ENCODE data around the gene RNF32. TPM values are rescaled to one million over a fixed set of nuclear protein-coding genes. Genes with fewer than 3 reads are reported as not detected.

RNF32 gene
- total and polyA plus RNA-seq, 2 of the 13 experiments (the other 11 are each of a cell fraction or from before 2014, with no cell fraction given): not detected

GRCh38 chr7:156666368-156667109 lies 26.0 kb downstream of the RNF32 start (continued):
- TF ChIP-seq ZNF607 (CRISPR knock-in tag; IDR thresholded peaks at IDR 0.05; ENCODE audit: borderline replicate concordance): no peak
- peak; percentile 63 for TF ChIP-seq HMG20B (CRISPR knock-in tag; conservative IDR thresholded peaks at IDR 0.05)
- TF ChIP-seq, protein P1, sequence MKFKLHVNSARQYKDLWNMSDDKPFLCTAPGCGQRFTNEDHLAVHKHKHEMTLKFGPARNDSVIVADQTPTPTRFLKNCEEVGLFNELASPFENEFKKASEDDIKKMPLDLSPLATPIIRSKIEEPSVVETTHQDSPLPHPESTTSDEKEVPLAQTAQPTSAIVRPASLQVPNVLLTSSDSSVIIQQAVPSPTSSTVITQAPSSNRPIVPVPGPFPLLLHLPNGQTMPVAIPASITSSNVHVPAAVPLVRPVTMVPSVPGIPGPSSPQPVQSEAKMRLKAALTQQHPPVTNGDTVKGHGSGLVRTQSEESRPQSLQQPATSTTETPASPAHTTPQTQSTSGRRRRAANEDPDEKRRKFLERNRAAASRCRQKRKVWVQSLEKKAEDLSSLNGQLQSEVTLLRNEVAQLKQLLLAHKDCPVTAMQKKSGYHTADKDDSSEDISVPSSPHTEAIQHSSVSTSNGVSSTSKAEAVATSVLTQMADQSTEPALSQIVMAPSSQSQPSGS (CRISPR knock-in tag; IDR thresholded peaks at IDR 0.05): 0 out of 2 replicates have a peak, but pooled peaks have one; percentile 51
- TF ChIP-seq REPIN1 (CRISPR knock-in tag; IDR thresholded peaks at IDR 0.05; ENCODE audit: borderline replicate concordance, low read depth): no peak; the same call in 1 of the 2 replicates
- TF ChIP-seq KMT2A (CRISPR knock-in tag; IDR thresholded peaks at IDR 0.05): no peak
- no peak for TF ChIP-seq ELF4 (CRISPR knock-in tag; IDR thresholded peaks at IDR 0.05; ENCODE audit: borderline replicate concordance)
- peak; percentile 66 for TF ChIP-seq ZFX (CRISPR knock-in tag; IDR thresholded peaks at IDR 0.05; ENCODE audit: low read depth)
- no peak for TF ChIP-seq MXD4 (CRISPR knock-in tag; IDR thresholded peaks at IDR 0.05)
- peak; percentile 65 for TF ChIP-seq RBM22 (optimal IDR thresholded peaks at IDR 0.05; ENCODE audit: low read length)
- TF ChIP-seq ZNF451 (CRISPR knock-in tag; IDR thresholded peaks at IDR 0.05): no peak
- no peak for TF ChIP-seq HNRNPH1 (optimal IDR thresholded peaks at IDR 0.05; ENCODE audit: low read depth, low read length)
- no peak for TF ChIP-seq SRY (CRISPR knock-in tag; IDR thresholded peaks at IDR 0.05)
- peak; percentile 48; the same call in 1 of the 2 replicates for TF ChIP-seq YEATS2 (CRISPR knock-in tag; IDR thresholded peaks at IDR 0.05; ENCODE audit: borderline replicate concordance)
- no peak for TF ChIP-seq ZNF816 (CRISPR knock-in tag; IDR thresholded peaks at IDR 0.05; ENCODE audit: borderline replicate concordance)
- no peak for TF ChIP-seq TBL1XR1 (IDR thresholded peaks at IDR 0.05; ENCODE audit: borderline replicate concordance, low read length, partially characterized antibody)
- TF ChIP-seq, protein P2, sequence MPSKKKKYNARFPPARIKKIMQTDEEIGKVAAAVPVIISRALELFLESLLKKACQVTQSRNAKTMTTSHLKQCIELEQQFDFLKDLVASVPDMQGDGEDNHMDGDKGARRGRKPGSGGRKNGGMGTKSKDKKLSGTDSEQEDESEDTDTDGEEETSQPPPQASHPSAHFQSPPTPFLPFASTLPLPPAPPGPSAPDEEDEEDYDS (CRISPR knock-in tag; IDR thresholded peaks at IDR 0.05): no peak
- TF ChIP-seq STAT5B (CRISPR knock-in tag; IDR thresholded peaks at IDR 0.05): no peak
- TF ChIP-seq ZIK1 (CRISPR knock-in tag; IDR thresholded peaks at IDR 0.05; ENCODE audit: borderline replicate concordance, low read depth): no peak
- TF ChIP-seq HMGA1 (CRISPR knock-in tag; conservative IDR thresholded peaks at IDR 0.05): no peak
- TF ChIP-seq NFIC (IDR thresholded peaks at IDR 0.05; ENCODE audit: low read length): peak; percentile 44; the same call in 1 of the 2 replicates
- TF ChIP-seq, protein P3, sequence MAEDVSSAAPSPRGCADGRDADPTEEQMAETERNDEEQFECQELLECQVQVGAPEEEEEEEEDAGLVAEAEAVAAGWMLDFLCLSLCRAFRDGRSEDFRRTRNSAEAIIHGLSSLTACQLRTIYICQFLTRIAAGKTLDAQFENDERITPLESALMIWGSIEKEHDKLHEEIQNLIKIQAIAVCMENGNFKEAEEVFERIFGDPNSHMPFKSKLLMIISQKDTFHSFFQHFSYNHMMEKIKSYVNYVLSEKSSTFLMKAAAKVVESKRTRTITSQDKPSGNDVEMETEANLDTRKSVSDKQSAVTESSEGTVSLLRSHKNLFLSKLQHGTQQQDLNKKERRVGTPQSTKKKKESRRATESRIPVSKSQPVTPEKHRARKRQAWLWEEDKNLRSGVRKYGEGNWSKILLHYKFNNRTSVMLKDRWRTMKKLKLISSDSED (CRISPR knock-in tag; IDR thresholded peaks at IDR 0.05): no peak
- no peak for TF ChIP-seq MED13 (CRISPR knock-in tag; IDR thresholded peaks at IDR 0.05)
- TF ChIP-seq IKZF4 (CRISPR knock-in tag; IDR thresholded peaks at IDR 0.05; ENCODE audit: borderline replicate concordance, low read depth, not compliant biosample characterization): no peak
- no peak for TF ChIP-seq PRPF4 (IDR thresholded peaks at IDR 0.05; ENCODE audit: low read depth, low read length, poor library complexity, severe bottlenecking)
- TF ChIP-seq ZNF605 (CRISPR knock-in tag; IDR thresholded peaks at IDR 0.05): no peak
- TF ChIP-seq ZNF180 (CRISPR knock-in tag; IDR thresholded peaks at IDR 0.05; ENCODE audit: borderline replicate concordance, low read depth): no peak
- no peak for TF ChIP-seq JUND (CRISPR knock-in tag; IDR thresholded peaks at IDR 0.05)
- no peak for TF ChIP-seq NKX3-1 (CRISPR knock-in tag; IDR thresholded peaks at IDR 0.05)
- no peak for TF ChIP-seq KLF15 (CRISPR knock-in tag; IDR thresholded peaks at IDR 0.05; ENCODE audit: borderline replicate concordance)

All from HepG2 (cell line).